DMS153 treated with DMSO at 0.1 percent for 48 hours (cell line): Measurements from ENCODE around the gene EPG5.
"Not testable (repeated sequence)": the region's sequence is repeated elsewhere in the genome, so short reads cannot be mapped to it uniquely, and the experiment has no call there.

ENCODE experiments used
- DNase-seq: peaks from one replicate; lab custom pipeline; 2025; ENCODE audit not compliant: unreplicated experiment; lab: John Stamatoyannopoulos, UW

Gene EPG5

GRCh38 chr18:45871431-45872084, 95.6 kb downstream of the EPG5 start:
- DNase-seq = no peak

DNA sequence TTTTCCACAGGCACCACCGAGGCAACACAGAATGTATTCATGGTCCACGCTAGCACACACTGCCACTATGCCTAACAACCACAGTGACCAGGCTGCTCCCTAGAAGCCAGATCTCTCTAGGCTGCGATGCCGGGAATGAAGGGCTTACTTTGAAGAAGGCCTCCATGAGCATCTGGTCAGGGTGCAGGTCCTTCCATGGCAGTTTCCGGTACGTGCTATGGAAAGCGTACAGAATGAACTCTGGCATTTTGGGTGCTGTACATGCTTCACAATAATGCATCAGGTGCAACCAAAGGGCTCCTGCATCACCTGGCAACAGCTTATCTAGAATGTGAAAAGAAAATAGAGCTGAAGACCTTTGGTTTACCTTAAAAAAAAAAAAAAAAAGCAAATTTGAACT, 96.7 kb downstream of the EPG5 start:
- no peak for DNase-seq

GRCh38 chr18:45865466-45865865, 101.7 kb downstream of the EPG5 start:
- DNase-seq = no peak

- no peak for DNase-seq
These were observed 103.0 kb downstream of the EPG5 start for GRCh38 chr18:45864081-45864480.

DNA sequence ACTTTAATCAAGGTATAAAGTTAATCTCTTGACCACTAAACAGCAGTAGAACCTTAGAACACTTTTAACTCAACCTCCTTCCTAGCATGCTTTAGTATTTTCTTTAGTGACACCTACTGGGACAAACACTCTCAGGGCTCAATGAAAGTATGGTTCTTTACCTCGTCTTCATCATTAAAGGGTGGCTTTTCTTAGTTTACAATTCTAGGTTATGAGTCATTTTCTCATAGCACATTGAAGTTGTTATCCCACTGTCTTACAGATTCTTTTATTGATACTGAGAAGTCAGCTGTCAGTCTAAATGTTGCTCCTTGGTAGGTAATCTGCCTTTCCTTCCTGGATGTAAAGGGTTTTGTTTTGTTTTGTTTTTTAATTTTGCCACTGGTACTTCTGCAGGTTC, 103.7 kb downstream of the EPG5 start:
- DNase-seq = no peak

DNA sequence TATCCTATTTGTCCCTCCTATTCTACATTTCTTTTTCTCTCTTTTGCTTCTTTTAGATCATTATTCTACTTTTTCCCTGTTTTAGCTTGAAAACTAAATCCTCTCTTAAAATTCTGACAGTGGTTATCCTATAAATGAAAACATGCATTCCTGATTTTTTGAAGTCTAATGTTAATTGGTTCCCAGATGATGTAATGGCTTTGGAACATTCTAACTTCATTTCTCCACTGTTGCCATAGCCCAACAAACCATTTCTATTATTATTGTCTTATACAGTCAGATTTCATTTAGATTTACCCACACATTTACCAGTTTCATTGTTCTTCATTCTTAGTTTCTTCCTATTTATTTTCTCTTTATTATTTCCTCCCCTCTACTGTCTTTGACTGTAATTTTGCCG, 105.2 kb downstream of the EPG5 start:
- DNase-seq = no peak

- no peak for DNase-seq
These were observed 106.2 kb downstream of the EPG5 start for GRCh38 chr18:45860971-45861370.

DNA sequence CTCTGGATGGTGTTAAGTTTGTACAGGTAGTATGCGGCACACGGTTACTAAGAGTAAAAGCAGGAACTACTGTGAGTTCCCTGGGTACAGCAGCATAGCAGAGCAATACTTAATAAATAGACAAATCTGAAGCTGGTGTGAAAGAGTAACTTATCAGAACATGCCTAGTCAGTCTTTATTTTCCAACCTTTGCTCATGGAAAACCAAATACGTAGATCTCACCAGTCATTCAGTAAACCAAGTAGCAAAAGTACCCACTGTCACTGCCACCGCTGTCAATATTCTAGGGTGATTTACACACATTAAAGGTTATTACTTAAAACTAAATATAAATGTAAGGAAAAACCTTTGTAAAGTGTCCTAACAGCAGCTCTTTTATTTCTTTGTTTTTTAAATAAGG, 106.6 kb downstream of the EPG5 start:
- DNase-seq = no peak

DNA sequence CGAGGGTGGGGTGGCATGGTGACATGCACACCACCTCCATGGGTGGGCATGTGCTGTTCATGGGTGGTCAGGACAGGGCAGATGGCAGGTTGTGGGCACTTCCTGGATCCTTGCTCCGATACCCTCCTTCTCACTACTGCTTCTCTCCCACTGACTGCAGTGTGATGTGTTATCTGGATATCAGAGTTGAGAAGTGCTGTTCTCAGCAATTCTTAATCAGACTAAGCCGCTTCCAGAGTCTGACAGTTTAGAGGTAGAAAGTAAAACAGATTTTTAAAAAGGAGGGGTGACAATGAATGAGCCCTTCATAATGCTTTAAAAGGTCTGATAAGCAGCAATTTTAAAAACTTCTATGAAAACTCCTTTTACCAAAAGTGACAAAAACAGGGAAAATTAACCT, 107.8 kb downstream of the EPG5 start:
- DNase-seq = no peak

- no peak for DNase-seq
These were observed 110.6 kb downstream of the EPG5 start for GRCh38 chr18:45856531-45856930.

DNA sequence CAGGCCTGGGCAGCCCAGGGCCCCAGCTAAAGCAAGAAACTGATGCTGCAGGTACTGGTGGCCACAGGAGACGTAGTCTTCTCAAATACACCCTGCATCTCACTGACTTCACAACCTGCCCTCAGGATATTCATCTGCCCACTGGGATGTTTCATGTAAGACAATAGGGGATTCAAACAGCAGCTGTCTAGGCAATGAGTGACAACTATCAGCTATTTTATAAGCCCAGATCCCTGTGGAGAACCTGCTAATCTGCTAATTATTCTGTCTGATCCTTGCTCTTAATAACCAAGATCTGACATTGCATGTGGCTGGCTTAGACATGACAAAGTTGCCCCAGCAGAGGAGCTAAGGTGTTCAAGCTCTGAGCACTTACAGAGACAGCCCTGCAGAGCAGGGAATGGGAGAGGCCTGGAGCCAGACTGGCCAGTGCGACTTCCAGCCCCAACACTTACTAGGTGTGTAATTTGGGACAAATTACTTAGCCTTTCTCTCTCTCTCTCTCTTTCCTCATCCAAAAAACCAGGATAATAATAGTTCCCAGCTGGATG, 113.0 kb downstream of the EPG5 start:
- DNase-seq = no peak

GRCh38 chr18:45852631-45853030, 114.5 kb downstream of the EPG5 start:
- DNase-seq = no peak

DNA sequence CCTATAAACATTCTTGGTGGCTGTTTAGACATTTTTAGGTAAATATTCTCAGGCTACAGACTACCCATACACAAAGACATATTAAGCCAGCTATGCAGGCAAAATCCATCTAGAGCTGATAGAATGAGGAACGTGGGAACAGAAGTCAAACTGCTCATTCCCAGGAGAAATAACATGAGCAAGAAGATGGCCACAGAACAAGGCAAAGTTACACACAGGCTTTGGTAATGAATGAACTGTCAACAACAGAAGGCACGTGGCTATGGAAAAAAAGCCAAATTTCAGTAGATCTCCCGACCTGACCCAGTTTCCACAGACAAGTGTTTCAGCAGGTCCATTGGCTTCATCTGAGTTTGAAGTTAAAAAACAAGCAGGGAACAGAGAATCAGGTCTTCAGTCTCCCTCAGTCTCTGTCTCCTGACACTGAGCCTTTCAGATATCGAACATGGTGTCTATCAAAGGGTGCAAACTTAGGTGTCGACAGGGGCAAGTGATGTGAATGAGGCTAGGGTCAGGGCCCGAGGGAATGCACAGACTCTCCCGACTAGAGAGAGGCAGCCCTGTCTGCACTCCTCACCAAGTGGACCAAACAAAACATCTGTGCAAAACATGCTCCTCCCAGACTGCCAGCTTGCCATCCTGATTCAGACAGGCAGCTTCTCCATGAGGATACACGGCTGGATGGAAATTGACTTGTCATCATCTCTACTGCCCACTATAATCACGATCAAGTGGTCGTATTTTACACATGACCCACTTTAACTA, 115.8 kb downstream of the EPG5 start:
- DNase-seq = no peak

- no peak for DNase-seq
These were observed 117.1 kb downstream of the EPG5 start for GRCh38 chr18:45850021-45850420.

- DNase-seq = no peak
These were observed 117.6 kb downstream of the EPG5 start for GRCh38 chr18:45849529-45849928.

DNA sequence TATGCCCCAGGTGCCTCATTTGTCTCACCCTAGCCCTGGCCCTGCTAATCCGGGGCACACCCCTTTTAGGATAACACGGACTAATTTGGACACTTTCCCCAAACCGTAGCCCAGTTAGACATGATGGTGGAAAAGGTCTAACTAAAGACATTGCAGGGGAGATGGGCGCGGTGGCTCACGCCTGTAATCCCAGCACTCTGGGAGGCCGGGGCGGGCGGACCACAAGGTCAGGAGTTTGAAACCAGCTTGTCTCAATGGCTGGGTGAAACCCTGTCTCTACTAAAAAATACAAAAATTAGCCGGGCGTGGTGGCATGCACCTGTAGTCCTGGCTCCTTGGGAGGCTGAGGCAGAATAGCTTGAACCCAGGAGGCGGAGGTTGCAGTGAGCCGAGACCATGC, 118.5 kb downstream of the EPG5 start:
- DNase-seq = not testable (repeated sequence)

- DNase-seq = no peak
These were observed 120.0 kb downstream of the EPG5 start for GRCh38 chr18:45847119-45847518.

- DNase-seq = no peak
These were observed 121.7 kb downstream of the EPG5 start for GRCh38 chr18:45845410-45845809.

DNA sequence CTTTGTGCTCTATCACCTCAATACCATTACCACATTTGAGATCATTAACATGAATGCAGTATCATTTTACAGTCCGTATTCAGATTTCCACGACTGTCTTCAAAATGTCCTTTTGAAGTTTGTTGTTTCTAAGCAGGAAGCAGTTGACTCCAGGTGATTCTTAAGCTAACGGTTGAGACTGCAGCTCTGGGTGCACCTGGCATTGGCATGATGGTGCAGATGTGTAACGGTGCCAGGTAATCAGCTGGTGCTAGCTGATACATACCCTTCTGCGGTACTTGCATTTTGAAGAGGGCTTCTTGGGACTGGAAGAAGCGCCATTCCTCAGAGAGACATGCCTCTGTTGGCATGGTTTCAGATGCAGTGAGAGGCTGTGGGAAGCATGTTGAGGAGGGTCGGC, 122.2 kb downstream of the EPG5 start:
- no peak for DNase-seq

DNA sequence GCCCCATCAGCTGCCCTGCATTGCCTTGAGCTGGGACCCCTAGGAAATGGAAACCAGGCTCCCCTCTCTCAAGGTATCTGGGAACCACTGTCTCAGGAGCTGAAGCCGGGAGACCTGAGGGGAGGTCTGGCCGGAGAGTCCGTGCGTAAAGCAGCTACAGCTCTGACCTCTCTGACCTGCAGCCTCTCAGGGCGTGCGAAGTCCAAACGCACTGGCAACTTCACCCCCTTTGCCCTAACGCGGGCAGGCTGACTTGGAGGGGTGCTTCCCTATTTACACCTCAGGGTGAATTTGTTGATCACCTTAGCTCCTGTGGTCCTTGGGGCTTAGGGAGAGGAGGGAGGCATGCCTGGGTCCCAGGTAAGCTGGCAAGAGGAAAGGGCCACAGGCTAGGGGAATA, 124.1 kb downstream of the EPG5 start:
- no peak for DNase-seq

GRCh38 chr18:45841765-45842442, 125.2 kb downstream of the EPG5 start:
- DNase-seq = no peak
